ENCODE data around the gene SYT7.

The SYT7 gene

DNA sequence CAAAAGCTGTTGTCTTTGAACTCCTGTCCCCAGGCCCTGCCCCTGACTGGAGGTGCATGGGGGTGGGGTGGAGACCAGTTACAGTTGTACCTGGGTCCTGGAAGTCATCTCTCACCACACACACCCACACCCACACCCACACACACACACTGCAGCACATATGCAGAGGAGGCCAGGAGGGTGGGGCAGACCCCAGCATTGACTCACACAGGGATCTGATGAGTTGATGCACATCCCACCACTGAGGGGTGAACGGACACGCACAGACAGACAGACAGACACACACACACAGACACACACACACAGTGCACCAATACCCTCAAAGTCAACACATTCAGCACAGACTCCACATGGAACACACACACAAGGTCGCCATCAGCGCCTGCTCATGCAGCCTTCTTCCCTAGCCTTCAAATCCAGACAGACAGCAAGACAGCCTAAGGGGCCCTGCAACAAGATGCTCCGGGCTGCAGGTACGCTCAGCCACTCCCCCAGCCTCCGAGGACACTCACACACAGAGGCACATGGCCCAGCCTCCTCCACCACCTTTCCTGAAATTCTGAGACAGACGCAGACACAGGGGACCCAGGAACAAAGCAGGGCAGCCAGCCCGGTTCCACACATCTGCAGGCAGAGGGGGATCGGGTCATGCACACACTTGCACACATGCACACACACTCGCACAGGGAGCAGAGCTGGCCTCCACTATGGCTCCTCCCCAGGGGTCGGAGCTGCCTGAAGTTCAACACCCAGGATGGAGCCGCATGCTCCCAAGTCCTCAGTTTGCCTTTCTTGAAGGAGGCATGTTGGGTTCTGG is 26.5 kb downstream of the SYT7 start:
- no peak for DNase-seq (ENCODE audit: low read depth)

DNA sequence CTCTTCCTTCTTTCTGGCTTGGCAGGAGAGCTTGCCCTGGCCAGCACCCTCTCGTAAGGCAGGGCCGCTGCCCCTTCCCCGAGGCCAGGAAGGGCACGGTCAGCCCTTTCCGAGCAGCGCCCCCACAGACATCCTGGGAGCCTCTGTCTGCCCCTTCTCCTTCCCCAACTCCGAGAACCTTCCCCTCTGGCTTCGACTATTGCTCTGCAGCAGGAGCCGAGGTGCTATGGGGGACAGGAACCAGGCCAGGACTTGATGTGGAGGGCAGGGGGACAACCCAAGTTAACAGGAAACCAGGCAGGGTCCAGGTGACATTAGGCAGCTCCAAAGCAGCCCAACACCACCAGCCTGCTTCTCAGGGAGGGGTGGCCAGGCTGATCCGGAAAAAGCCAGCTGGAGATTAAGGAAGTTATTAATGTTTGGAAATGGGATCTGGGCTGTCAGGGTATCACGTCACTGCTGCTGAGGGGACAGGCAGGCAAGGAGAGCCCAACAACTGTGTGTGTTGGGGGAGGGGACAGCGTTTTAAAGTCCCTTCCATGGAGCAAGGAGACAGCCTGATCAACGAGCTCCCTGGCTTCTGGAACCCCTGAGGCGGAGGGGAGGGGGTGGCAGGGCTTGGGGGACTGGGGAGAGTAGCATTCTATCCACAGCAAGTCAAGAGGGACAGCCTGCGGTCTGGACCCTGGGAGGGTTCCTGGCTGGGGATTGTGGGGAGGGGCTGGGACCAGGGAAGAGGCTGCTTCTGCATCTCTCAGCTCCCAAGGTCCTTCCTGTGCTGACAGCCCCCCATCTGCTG is 27.3 kb downstream of the SYT7 start:
- DNase-seq (ENCODE audit: low read depth): no peak

DNA sequence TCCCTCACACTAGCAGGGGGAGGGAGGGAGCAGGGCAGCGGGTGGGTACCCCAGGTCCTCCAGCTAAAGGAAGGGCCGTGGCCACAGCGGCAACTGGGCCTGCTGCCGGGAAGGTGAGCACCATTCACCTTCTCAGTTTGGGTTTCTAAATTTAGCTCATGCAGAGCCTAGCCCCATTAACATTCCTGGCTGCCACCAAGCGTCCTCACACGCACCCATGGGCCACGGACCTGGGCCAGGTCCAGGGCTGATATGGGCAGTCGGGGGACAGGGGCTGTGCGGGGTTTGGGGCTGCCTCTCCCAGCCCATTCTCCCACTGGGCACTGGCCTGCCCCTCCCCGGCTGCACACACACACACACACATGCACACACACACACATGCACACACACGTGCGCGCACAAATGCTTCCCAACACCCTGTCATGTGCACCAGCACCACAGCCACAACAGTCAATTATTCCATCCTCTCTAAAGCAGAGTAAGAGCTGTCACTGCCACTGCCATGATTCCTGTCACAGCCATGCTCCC is 28.7 kb downstream of the SYT7 start:
- DNase-seq (ENCODE audit: low read depth): no peak

DNA sequence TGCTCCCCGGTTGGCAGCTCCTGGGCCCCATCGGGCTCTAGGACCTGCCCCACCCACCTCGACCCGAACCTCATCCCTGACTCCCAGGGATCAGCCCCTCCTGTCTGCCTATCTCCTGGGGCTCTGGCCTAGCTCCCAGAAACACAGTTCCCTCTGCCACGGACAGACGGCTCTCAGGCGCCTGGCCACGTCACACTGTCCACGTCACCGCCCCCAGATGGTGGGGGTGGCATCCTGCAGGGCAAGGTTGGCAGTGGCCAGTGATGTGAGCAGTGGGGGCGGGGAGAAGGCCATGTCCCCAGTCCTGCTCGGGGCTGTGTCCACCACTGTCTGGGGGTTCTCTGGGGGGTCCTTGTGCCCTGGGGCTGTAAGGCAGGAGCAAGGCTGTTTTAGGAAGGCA is 29.2 kb downstream of the SYT7 start:
- DNase-seq (ENCODE audit: low read depth): no peak

DNA sequence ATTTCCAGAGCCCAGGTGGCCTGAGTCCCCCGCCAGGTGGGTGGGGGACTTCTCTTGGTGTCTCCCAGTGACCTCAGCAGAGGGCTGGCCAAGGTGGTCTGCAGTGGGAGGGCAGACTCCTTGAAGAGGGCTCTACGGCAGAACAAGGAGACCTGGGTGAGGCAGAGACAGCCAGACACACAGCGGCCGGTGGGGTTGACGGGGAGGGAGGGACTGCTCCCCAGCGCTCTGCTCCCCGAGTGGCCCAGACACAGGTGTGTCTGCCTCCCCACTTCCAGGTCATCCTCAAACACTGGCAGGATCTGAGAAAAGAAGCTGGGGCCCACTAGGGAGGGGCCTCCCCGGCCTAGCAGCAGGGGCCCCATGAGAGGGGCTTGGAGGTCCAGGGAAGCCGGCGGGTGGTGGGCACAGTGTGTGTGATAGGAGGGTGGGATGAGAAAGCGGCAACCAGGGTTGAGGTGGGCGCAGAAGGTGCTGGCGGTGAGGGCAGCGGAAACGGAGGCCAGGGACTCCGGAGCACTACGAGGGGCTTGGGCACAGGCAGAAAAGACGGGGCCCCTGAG is 30.1 kb downstream of the SYT7 start:
- DNase-seq (ENCODE audit: low read depth): no peak

DNA sequence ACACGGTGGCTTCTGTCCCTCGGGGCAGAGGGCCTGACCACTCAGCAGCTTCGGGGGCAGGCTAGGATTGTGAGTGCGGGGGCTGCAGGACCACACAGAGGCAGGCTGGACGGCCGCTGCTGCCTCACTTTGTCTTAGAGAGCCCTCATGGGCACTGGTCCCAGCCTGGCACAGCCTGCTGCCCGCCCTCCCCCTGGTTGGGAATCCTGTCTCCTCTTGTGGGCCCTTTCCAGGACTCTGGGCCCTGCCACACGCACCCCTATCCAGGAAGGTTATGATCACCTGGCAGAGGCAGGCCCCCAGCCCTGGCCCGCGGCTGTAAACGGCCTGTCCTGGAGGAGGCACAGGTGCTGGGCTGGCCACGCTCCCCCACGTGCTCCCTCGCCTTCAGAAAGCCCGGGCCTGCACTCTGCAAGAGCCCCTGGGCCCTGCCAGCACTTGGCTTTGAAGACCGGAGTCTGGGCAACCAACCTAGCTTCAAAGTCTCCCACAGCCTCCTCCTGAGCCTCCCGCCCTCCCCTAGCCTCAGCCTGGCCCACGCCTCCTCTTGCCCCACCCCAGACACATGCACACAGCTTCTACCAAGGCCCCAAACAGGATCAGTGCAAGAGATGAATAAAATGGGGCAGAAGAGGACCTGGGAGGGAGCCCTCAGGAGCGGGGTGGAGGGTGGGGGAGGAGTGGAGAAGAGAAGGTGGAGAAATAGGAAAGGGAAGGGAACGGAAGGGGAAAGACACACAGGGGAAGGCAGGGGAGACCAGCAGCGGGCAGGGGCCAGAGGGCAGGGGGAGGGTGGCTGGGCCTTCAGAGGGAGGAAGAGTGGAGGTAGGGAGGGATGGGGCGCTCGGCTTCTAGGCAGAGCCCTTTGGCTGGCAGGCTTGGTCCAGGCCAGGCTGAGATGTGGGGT is 31.0 kb downstream of the SYT7 start:
- no peak for DNase-seq (ENCODE audit: low read depth)

DNA sequence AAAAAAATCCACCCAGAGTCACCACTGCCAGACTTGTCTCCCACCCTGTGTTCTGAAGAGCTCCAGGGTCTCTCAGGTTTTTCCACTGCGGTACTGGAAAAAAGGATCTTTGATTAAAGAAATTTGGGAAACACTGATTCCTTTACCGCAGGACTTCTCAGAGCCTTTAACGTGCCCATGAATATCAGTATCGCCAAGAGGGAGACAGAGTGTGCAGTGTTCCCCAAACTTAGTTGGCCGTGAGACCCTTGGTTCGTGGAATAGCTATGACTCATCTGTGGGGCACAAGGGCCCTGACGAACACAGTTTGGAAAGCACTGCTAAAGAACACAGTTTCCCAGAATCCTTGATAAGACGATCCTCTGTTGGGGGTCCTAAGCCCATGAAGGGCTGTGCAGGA is 31.7 kb downstream of the SYT7 start:
- DNase-seq (ENCODE audit: low read depth): no peak

DNA sequence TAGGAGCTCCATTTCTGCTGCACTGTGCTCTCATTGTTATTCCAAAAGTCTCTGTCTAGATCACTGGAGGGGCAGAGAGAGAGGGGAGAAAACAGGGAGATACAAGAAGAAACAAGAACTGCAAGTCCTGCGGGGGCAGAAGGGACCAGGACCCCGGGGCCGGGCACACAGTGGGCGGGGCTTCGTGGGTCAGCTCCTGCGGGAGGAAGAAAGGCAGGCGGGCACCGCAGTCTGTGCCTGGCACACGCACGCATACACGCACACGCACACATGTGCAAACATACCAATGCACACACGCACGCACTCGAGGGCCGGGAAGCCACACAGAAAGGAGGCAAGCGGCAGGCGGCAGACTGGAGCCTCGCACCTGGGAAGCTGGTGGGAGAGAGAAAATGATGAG is 33.6 kb downstream of the SYT7 start:
- no peak for DNase-seq (ENCODE audit: low read depth)

DNA sequence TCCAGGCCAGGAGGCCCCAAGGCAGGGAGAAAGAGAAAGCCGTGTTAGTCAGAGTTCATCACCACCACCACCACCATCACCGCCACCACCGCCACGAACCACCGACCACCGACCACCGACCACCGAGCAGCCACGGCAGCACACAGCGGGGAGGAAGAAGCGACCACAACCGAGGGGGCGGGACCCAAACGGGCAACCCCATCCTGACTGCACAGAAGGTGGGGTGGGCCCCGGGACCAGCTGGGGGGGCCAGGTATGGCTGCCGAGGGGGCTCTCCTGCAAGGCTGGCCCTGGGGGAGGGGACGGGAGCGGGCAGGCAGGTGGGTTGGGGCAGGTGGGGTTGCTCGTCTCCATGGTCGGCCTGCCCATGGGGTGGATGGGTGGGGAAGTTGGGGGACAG is 34.2 kb downstream of the SYT7 start:
- DNase-seq (ENCODE audit: low read depth): no peak

DNA sequence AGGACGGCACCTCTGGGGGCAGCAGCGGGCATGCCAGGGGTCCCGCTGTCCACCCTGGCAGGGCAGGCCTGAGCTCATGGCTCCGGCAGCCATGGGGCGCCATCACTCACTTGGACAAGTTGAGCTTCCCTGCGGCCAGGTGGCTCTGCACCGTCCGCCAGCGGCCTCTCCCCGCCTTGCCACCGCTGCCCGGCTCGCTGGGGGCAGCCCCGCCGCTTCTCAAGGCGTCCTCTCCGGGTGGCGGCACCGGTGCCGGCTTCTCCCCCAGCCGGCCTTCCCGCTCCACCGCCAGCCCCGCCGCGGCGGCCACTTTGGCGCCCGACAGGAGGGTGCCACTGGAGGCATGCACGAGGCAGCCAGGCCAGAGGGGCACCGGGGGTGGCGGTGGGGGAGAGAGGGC is 35.0 kb downstream of the SYT7 start:
- DNase-seq (ENCODE audit: low read depth): no peak

DNA sequence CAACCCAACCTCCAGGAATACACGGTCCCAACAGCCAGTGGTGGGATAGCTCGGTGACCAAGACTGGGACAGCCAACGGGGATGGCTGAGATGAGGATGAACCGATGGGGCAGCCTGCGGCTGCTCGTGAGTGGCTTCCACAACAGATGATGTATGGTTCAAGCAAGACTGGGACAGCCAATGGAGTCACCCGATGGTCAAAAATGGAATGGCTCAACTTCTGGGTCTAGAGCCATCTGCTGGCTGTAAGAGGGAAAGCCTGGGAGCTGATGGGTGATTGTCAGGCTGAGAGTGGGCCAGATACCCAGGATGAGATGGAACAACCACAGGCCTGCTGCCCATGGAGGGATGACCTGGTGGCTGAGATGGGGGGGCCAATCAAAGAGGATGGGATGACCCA is 35.5 kb downstream of the SYT7 start:
- DNase-seq (ENCODE audit: low read depth): no peak

DNA sequence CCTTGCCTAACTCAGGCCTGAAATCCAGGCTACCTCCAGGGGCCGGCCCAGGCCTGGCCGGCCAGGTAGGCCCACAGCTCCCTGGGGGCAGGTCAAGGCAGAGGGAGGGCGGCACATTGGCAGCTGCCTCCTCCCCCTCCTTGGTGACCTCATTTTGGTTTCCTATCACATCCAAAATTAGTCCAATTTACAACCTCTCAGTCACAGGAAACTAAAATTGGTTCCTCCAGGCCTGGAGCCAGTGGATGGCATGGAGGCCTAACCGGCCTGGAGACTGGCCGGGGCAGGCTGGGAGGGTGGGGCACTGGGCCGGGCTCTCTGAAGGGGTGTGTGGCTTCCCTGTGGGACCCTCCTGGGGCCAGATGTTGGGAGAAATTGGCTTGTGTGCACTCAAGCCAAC is 36.4 kb downstream of the SYT7 start:
- DNase-seq (ENCODE audit: low read depth): no peak

DNA sequence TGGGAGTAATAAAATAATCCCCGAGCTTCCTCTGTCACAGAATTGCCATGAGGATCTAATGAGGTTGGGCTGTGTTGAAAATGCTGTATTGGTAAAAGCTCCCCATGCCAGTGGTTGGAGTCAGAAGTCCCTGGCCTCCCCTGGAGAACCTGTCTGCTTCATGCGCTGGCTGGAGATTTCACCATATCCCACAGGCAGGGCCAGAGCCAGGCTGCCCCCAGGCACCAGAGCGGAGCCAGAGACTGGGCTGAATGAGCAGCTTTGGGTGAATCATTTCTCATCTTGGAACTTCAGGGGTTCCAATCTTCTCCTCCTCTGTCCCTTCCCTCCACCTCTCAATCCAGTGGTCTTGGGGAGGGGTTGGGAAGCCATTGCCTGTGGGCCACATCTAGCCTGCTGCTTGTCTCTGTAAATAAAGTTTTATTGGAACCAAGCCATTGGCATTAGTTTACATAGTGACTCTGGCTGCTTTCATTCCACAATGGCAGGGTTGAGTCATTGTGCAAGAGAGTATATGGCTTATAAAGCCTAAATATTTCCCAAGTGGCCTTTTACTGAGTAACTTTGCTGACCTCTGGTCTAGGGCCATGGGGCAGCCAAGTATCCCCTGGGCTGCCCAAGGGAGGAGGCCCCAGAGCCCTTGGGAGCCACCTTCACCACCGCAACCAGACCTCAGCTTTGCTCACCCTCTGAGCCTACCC is 37.1 kb downstream of the SYT7 start:
- DNase-seq (ENCODE audit: low read depth): no peak

DNA sequence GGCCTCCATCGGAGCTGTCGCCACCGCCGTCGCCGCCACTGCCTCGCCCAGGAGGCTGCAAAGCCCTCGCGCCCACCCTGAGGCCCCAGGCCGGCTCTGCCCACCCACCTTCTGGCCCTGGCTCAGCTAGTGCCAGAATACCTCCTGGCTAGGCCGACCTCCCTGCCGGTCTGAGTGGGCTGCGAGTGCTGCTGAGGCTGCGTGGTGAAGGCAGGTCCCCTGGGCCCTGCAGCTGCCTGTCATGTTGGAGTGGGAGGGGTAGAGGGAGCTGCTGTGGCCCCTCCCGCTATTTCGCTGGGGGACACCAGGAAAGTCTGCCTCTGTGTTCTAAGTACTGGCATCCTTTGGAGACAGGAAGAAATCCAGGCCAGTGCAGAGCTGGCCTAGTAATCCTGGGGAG is 38.2 kb downstream of the SYT7 start:
- no peak for DNase-seq (ENCODE audit: low read depth)

DNA sequence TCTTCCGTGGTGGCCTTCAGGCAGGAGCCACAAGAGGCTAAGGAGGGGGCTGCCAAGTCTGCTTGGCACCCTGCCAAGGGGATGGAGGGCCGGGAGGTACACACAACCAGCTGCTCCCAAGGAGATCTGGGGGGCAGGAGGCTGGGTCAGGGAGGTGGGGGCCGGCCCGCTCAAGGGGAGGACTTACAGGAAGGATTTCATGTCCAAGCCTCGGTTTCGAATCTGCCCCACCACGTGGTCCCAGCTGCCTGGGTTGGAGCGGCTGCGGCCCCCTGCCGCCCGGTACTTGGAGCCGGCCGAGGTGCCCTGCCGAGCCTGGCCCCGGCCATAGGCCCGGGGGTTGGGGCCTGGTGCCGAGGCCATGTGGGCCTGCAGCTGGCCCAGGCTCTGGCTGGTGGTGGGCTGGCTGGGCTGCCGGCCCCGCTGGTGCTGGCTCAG is 38.8 kb downstream of the SYT7 start:
- no peak for DNase-seq (ENCODE audit: low read depth)

DNA sequence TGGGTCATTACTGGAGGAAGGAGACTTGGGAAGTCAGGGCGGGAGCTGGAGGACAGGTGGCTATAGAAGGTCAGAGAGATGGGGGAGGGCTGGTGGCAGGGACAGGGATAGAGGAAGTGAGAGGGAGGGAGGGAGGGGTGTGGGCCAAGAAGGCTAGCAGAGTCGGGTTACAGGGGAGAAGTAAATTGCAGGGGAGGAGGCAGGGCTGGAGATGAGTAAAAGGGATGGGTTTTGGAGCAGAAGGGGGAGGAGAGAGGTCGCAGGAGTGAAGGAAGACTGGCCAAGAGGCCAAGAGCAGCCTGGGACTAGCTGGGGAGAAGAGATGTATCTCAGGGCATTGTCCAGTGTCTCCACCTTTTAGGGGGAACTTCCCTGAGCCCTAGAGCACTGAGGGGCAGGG is 39.3 kb downstream of the SYT7 start:
- DNase-seq (ENCODE audit: low read depth): no peak

DNA sequence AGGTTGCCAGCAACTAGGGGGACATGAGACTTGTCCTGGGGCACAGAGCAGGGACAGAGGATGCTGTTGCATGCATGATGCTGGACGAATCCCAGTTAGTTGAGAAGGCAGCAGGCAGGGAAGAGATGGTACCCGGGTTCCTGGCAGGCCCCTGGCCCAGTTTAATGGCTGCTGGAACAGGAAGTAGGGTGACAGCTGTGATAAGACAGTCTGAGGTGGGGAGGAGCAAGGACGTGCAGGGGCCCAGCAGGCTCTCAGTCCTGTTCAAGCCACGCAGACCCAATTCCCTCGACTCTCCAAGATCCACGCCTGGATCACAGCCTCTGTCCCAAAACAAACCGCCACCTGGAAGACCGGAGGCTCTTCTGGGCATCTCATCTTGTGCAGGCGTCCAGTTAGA is 40.3 kb downstream of the SYT7 start:
- no peak for DNase-seq (ENCODE audit: low read depth)

DNA sequence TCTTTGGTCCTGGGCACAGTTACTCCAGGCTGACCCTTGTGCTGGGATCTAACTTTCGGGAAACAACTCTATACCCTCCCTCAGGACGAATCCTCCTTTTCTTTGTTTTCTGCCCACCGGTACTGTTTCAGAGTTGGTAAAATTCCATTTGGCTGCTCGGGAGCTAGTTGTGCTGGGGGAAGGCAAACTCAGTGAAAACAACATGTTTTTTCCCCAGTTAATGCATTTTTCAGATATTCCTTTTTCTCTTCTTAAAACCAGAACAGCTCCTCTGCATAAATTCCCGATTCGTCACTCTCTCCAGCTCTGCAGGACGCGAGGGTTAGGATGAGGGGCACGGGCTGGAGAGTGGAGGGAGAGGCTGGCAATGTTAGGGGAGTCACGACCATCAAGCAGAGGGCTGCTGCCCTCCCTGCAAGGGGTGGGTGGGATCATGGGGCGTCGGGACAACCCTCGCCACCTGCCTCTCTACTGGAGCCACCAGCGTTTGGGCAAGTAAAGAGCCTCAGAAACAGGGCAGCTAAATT is 41.0 kb downstream of the SYT7 start:
- DNase-seq (ENCODE audit: low read depth): no peak

DNA sequence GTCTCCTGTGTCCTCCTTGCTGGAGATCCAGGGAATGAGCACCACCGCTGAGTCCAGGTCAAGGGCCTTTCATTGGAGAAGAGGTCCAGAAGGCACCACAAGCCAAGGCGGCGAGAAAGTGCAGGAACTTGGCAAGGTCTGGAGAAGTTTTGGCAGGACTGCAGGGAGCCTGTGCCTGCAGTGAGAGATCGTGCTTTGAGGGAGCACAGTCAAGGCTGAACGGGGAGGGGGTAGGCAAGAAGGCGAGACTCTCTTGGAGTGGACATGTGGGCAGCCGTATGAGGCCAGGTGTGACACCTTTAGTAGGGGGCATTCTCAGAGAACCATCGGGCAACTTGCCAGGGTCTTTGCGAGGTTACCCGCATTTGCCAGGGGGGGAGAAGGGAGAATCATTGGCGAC is 41.9 kb downstream of the SYT7 start:
- DNase-seq (ENCODE audit: low read depth): no peak

DNA sequence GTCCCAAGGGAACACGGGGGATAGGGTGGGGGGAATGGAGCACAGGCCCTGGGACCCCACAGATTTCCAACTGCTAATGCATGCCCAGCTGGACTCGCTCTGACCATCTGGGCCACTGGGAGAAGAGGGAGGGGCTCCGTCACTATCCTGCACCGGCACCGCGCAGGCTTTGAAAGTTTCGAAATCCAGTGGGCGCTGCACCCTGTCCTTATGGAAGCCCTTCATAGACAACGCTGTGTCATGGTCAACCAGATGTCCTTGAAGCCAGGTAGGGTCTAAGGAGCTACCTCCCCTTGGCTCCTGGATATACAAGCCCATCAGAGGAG is 42.3 kb downstream of the SYT7 start:
- no peak for DNase-seq (ENCODE audit: low read depth)

DNA sequence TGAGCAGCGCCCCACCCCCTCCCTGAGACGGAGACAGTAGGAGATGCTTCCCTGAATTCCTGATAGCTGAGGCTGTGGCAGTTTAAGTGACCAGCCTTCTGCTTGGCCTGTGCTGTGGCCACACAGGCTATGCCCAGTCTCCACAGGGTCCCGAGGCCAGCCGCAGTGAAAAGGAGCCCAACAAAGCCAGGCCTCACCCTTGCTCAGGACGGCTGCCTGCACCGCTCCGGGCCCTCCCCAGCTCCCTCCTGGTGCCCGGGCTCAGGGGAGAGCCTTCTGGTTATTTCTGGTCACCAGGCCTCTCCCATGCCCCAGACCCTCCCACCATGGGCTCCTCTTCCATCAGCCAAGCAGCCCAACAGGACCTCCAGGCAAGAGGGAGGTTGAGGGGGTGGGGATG is 43.5 kb downstream of the SYT7 start:
- no peak for DNase-seq (ENCODE audit: low read depth)
